Brain microvascular endothelial cell (primary cell): Measurements from ENCODE around the gene CEP112.

Source experiments
- DNase-seq: peaks from one replicate; pipeline ENCODE4 v3.0.0-alpha.2; 2020
- H3K27ac ChIP-seq: fragments of 250-450 bp; sonication (Bioruptor Pico); 2 replicates; pipeline ENCODE4 v1.5.1; 2020; ENCODE audit warnings: mild to moderate bottlenecking, moderate library complexity
- H3K27me3 ChIP-seq: fragments of 250-450 bp; sonication (Bioruptor Pico); replicated peaks from 2 replicates; pipeline ENCODE4 v1.5.1; 2020; ENCODE audit warnings: mild to moderate bottlenecking
- H3K36me3 ChIP-seq: fragments of 250-450 bp; sonication (Bioruptor Pico); replicated peaks from 2 replicates; pipeline ENCODE4 v1.5.1; 2020; ENCODE audit warnings: mild to moderate bottlenecking
- H3K4me3 ChIP-seq: 2 replicates; pipeline ENCODE4 v1.5.1; 2011; ENCODE audit warnings: low read depth, mild to moderate bottlenecking, control low read depth, low read length, moderate library complexity
- in situ Hi-C: cut with HindIII; loops from 2 replicates; pipeline ENCODE4 v1.10.0; 2017; ENCODE audit warnings: low sequenced_read_pairs, low pct_ligation_motif_present
- TF ChIP-seq, protein P1 (sequence below): IDR thresholded peaks from 2 replicates; pipeline ENCODE4 v1.5.1; 2011; ENCODE audit warnings: low read depth, mild to moderate bottlenecking, moderate library complexity, low read length, control low read depth, inconsistent platforms; ENCODE audit errors: missing control alignments

The CEP112 gene

DNA sequence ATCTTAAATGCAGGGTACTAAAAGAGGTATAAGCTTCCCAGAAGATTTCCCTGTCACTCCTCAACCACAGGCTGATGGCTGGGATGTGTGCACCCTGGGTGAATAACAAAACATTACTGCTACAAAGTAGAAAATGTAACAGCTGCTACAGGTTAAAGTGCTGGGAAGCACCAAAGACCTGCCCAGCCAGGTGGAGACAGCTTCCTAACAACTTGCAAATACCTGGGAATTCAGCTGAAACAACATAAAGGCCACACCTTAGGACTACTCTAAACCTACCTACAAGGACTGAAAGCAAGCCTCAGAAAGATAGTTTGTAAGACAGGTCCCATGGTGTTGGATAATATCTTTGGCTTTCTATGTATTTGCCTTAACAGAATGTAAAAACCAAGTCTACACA, 118.5 kb downstream of the CEP112 start:
- in situ Hi-C loops, result no loop called here
- Histone ChIP-seq H3K27ac (no peak overlapping the region), H3K4me3 (no peak overlapping the region), H3K27me3 (no peaks in the 10 kb centered on the region), H3K36me3 (no peaks in the 10 kb centered on the region)
- TF ChIP-seq, protein P1, sequence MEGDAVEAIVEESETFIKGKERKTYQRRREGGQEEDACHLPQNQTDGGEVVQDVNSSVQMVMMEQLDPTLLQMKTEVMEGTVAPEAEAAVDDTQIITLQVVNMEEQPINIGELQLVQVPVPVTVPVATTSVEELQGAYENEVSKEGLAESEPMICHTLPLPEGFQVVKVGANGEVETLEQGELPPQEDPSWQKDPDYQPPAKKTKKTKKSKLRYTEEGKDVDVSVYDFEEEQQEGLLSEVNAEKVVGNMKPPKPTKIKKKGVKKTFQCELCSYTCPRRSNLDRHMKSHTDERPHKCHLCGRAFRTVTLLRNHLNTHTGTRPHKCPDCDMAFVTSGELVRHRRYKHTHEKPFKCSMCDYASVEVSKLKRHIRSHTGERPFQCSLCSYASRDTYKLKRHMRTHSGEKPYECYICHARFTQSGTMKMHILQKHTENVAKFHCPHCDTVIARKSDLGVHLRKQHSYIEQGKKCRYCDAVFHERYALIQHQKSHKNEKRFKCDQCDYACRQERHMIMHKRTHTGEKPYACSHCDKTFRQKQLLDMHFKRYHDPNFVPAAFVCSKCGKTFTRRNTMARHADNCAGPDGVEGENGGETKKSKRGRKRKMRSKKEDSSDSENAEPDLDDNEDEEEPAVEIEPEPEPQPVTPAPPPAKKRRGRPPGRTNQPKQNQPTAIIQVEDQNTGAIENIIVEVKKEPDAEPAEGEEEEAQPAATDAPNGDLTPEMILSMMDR, result no peak
- DNase-seq, result no peak

DNA sequence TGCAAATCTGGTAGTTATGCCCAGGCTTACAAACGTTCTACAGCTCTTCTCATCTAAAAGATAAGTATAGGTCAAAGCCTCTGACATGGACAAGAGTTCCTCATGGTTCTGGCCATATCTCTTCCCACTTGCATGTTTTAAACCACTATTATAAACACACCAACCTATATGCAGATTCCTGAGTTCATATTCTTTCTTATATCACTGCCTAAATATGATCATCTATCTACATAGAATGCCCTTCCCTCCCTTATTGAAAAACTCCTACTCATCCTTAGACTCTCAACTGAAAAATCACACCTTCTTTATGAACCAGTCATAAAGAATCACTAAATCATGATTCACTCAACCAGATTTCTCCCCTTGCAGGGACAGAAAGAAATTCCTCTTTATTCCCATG, 128.2 kb downstream of the CEP112 start:
- Histone ChIP-seq H3K36me3 (no peaks in the 10 kb centered on the region), H3K4me3 (no peak overlapping the region), H3K27ac (no peak overlapping the region), H3K27me3 (no peaks in the 10 kb centered on the region)
- TF ChIP-seq, protein P1, result no peak
- in situ Hi-C loops, result no loop called here
- DNase-seq, result no peak

DNA sequence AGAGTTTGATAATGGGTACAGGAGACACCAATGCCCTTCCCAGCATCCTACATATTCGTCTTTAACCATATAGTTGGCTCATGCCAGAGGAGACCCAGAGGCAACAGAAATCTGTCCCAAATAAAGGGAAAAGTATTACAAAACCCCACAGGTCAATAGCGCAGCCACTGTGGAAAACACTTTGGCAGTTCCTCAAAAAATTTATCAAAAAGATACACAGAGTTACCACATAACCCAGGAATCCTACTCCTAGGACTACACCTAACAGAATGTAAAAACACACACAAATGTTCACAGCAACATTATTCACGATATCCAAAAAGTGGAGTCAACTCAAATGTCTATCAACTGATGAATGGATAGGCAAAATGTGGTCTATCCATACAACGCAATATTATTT, 135.8 kb downstream of the CEP112 start:
- no peak for DNase-seq
- Histone ChIP-seq H3K27me3 (no peaks in the 10 kb centered on the region), H3K36me3 (no peaks in the 10 kb centered on the region), H3K27ac (no peak overlapping the region), H3K4me3 (no peak overlapping the region)
- TF ChIP-seq, protein P1, result no peak
- in situ Hi-C loops, result no loop called here

DNA sequence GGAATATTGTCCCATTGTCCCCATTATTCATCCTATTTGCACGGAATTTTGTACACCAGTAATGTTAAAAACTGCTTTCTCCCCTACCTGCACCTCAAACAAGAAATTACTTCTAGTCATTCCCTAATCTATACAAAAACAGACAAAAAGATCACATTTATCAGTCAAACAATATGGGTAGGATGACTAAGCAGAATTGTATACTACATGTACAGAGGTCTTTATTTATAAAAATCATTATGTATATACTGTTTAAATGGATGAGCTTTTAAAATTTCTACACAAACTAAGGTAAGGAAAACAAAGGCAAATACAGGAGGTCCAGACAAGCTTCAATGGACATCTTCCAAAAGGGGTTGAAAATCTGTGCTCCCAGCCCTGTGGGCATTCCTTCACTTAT, 137.7 kb downstream of the CEP112 start:
- in situ Hi-C loops, result no loop called here
- H3K27ac ChIP-seq, result no peak overlapping the region
- DNase-seq, result no peak
- no peak overlapping the region for H3K4me3 ChIP-seq
- TF ChIP-seq, protein P1, result no peak
- H3K36me3 ChIP-seq, result no peaks in the 10 kb centered on the region
- H3K27me3 ChIP-seq, result no peaks in the 10 kb centered on the region

DNA sequence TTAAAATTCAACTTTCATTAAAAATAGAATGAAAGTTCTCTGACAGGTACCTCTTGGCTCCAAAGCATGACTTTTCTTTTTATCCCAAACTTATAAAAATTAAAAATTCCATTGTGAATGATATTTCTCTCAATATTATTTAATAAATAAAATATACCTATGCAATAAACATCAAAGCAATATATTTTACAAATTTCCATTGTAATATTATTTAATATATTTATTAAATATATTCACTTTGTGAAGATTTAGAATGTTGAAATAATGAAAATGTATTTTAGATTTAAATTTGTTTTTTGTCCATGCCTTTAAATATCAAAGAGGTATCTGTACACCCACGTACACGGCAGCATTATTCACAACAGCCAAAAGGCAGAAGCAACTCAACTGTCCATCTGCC, 147.8 kb downstream of the CEP112 start:
- no peak for DNase-seq
- H3K27me3 ChIP-seq, result no peaks in the 10 kb centered on the region
- no peaks in the 10 kb centered on the region for H3K36me3 ChIP-seq
- H3K27ac ChIP-seq, result no peak overlapping the region
- in situ Hi-C loops, result no loop called here
- TF ChIP-seq, protein P1, result no peak
- no peak overlapping the region for H3K4me3 ChIP-seq

DNA sequence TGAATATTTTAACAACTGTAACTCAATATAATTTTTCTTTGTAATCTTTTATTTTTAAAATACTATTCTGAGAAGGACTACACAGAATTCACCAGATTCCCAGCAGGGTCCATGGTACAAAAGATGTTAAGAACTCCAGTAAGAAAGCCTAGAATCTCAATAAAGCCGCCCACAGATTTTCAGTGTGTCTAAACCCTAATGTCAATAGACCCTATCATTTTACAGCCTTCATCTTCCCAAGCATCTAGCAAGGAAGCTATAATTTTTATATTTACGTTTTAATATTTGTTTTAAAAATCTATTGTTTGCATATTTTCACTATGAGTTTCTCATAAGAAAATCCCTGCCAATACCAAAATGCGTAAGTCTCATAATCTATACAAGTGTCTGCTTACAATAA, 148.5 kb downstream of the CEP112 start:
- Histone ChIP-seq H3K27me3 (no peaks in the 10 kb centered on the region), H3K36me3 (no peaks in the 10 kb centered on the region), H3K27ac (no peak overlapping the region), H3K4me3 (no peak overlapping the region)
- in situ Hi-C loops, result no loop called here
- DNase-seq, result no peak
- TF ChIP-seq, protein P1, result no peak
